GM18870 (cell line): ENCODE results near the gene FTO.
A peak's percentile ranks its signal among the peaks of the same experiment; 100 is the strongest.
"Not testable (repeated sequence)": the region's sequence is repeated elsewhere in the genome, so short reads cannot be mapped to it uniquely, and the experiment has no call there.

Experiments used
- ATAC-seq: cut with Tn5 transposase; IDR thresholded peaks from one replicate; pipeline ENCODE4 v1.9.1; 2021; ENCODE audit warnings: moderate library complexity; ENCODE audit not compliant: unreplicated experiment

FTO gene

GRCh38 chr16:53703590-53704444, at the start of gene FTO, which contains the start of gene RPGRIP1L:
Gene FTO, plus strand, starts transcription at chr16:53704156.
Gene RPGRIP1L, minus strand, starts transcription at chr16:53703859. Its CDS starts 3,136 bp downstream, at chr16:53700723.
- ATAC-seq, result peak; percentile 99

DNA sequence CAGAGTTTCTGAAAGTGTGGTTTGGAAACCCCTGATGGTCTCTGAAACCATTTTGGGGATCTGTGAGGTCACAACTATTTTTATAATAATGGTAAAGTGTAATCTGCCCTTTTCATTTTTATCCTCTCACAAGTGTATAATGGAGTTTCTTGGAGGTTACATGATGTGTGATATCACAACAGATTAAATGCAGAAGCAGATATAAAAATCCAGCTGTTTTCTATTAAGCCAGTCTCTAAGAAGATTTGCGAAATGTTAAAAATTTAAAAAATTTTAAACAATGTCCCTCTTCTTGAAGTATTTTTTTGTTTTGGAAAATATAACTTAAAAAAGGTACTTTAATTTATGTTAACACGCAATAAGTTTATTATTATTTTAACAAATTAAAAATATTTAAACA, 49.0 kb upstream of the FTO start:
- ATAC-seq, result no peak

DNA sequence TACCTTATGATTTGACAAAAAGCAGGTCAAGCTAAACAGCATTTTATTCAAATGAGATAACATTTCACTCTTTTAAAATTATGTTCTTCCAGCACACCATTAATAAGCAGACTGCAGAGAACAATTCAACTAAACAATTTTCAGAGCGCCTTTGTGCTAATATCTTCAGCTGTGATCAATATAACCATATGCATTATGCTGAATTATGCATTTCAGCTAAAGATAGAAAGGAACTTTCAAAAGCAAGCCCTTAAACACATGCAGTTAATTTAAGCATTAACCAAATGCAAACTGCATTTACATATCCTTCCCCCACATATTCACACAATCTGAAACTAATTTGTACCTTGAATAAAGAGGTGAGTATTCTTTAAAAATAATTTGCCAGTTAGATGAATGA, 41.9 kb upstream of the FTO start:
- ATAC-seq, result no peak

DNA sequence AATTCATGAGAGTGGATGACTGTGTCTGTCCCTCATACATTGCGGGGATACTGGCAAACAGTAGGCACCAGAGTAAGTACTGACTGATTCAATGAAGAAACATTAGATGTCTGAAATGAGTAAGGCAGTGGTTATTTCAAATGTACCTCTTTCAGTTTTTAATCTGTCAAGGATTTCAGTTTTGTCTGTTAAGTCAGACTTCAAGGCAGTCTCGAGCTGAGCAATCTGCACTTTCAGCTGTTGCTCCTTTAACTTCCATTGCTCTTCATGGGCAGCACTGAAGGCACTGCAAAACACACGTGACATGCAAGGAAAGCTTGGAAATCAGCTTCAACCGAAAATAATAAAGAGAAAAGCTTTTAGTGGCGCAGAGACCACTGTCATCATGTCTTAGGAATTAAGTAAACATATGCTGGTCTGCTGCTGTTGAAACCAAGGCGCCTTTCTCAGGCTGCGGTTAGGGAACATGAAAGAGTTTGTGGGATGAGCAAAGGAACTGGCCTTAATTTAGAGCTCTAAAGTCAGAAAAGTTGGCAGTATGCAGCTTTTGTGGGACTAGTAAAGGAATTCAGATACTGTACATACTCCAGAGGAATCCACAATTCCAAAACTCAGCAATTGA, 39.1 kb upstream of the FTO start:
- ATAC-seq, result no peak

DNA sequence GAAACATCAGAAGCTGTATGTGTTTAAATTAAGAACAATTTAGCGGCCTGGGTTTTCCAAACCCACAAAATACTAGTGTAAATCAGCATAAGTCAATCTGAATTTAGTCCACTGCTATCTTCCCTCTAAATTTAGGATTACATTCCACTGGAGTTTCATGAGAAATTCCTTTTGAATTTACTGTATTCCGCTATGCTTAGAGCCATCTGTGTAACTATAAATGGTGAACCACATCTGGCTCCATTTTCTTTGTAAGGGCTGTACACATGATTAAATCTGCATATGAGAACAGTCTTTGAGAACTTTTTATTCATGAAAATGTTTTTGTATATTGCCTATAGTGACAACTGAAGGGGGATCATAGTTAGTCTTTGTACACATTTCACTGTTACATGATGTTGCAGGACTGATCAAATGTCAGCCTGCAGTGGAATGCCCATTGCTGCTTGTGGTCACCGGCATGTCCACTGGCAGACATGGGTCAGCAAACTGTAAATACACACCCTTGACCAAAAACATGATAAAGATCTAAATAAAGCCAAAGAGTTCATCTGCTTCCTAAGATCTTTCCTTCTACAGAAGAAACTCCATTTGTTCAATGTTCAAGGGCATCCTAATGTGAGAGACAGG, 37.1 kb upstream of the FTO start:
- ATAC-seq, result no peak

GRCh38 chr16:53668869-53669268, 35.1 kb upstream of the FTO start:
- ATAC-seq, result no peak

- ATAC-seq, result no peak
Observed at GRCh38 chr16:53672461-53672860, 31.5 kb upstream of the FTO start.

GRCh38 chr16:53673189-53673588, 30.8 kb upstream of the FTO start:
- no peak for ATAC-seq

GRCh38 chr16:53678155-53678554, 25.8 kb upstream of the FTO start:
- no peak for ATAC-seq

- ATAC-seq, result no peak
Observed at GRCh38 chr16:53678756-53679343, 25.1 kb upstream of the FTO start.

DNA sequence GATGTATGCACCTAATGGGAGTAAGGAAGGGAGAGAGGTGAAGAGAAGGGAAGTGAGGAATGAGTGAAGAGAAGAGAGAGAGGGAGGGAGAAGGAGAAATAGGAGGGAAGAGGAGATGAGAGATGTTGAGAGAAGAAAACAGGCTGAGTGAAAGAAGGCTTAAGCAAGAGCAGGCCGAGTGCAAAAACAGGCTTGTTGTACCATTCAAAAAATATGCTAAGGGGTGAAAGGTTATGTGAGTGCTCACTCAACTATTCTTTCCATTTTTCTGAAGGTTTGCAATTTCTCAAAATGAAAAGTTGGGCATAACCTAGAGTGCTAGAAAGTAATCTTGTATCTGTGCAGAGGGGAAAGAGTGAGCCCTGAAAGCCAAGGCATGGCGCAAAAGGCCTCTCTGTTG, 23.2 kb upstream of the FTO start:
- no peak for ATAC-seq

DNA sequence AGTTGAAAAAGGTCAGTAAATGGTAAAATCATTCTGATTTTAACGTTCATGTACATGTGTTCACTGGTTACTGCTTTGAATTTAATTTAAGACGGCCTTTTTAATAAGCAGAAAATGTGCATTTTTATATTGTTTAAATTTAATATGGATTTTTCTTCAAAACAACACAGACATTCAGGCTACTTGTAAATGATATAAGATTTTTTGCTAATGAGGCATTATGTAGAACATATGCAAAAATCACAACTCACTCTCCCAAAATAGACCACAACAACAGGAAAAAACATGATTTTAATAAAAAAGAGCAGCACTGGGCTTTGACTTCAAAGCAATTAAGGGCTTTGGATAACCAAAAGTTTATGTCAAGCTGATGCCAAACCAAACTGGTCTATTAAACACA, 22.6 kb upstream of the FTO start:
- no peak for ATAC-seq

DNA sequence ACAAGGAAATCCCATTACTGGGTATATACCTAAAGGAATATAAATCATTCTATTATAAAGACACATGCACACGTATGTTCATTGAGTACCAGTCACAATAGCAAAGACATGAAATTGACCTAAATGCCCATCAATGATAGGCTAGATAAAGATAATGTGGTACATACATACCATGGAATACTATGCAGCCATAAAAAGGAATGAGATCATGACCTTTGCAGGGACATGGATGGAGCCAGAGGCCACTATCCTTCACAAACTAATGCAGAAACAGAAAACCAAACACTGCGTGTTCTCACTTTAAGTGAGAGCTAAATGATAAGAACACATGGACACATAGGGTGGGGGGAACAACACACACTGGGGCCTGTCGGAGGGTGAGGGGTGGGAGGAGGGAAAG, 18.6 kb upstream of the FTO start:
- not testable (repeated sequence) for ATAC-seq

GRCh38 chr16:53686710-53687109, 17.2 kb upstream of the FTO start:
- ATAC-seq, result no peak

GRCh38 chr16:53689636-53690035, 14.3 kb upstream of the FTO start:
- ATAC-seq, result no peak

DNA sequence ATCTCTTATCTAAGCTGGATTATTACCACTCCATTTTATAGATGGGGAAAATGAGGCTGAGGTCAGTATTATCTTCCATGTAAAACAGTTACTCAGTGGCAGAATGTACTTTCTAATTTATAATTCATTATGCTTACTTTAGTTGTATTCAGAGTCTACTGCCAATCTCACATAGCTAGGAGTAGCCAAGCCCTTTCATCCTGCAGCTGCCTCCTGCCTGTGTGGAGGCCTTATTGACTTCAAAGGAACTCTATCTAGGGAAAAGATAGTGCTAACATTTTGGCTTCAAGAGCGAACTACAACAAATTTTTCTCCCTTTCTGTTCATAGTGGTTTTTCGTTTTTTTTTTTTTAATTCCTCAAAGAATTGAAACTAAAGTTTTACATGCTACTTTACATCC, 13.2 kb upstream of the FTO start:
- no peak for ATAC-seq

DNA sequence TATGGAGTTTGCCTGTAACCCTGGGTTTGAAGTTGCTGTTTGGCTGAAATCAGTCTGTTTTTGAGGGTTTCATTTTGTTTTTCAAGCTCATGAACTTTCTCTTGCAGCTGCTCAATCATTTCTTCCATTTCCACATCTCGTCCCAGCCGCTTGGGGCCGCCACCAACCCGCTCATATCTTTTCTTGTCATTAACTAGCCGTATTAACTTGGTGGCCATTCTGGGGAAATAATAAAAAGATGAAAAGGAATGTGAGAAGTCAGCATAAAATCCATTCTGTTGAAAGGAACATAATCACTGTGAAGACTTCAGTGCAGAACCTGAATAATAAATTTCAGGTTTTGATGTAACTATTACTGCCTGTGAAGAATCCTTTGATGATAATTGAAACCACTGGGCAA, 11.8 kb upstream of the FTO start:
- no peak for ATAC-seq

GRCh38 chr16:53693320-53693719, 10.6 kb upstream of the FTO start:
- no peak for ATAC-seq

DNA sequence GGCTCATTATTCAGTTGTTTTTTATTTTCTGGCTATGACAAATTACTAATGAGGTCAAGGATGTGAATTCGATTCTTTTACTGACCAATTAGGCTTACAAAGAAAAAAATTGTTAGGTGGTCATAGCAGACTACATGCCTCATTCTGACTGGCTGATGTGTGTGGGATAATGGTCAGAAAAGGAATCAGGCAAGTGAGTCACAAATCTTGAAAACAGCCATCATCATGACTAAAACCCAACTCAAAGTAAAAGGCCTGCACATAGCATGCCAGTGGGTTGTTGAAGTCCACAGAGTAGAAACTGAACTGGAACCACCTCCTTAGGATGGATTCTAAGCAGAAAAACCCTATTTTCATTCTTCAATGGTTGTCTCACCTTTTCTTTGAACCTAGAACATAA, 8.9 kb upstream of the FTO start:
- no peak for ATAC-seq

DNA sequence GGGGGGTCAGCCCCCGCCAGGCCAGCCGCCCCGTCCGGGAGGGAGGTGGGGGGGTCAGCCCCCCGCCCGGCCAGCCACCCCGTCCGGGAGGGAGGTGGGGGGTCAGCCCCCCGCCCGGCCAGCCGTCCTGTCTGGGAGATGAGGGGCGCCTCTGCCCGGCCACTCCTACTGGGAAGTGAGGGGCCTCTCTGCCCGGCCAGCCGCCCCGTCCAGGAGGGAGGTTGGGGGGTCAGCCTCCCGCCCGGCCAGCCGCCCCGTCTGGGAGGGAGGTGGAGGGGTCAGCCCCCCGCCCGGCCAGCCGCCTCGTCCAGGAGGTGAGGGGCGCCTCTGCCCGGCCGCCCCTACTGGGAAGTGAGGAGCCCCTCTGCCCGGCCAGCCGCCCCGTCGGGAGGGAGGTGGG, 5.7 kb upstream of the FTO start:
- not testable (repeated sequence) for ATAC-seq

GRCh38 chr16:53704445-53704813, 473 bp downstream of the FTO start:
- no peak for ATAC-seq

- no peak for ATAC-seq
Observed at GRCh38 chr16:53707671-53708070, 3.7 kb downstream of the FTO start.
